Spinal cord (tissue), 10 donors: ENCODE results near the gene RAB3IL1. TPM values are rescaled to one million over a fixed set of nuclear protein-coding genes. Genes with fewer than 3 reads are reported as not detected.

Source experiments
- DNase-seq, 6 donors: peaks; one replicate each; pipeline versions ENCODE4 v3.0.0 to v3.0.0-alpha.2; 2013 to 2015; ENCODE audit warnings: low spot score in 6 of 6, low read depth in 4 of 6
- H3K27ac ChIP-seq: one replicate; pipeline ENCODE4 v1.5.1; 2013; ENCODE audit warnings: low read depth, low read length, control low read depth
- H3K27me3 ChIP-seq: one replicate; pipeline ENCODE4 v1.6.1; 2013; ENCODE audit warnings: low read length; ENCODE audit not compliant: control insufficient read depth, insufficient read depth
- H3K36me3 ChIP-seq: one replicate; pipeline ENCODE4 v1.6.1; 2013; ENCODE audit warnings: low read length; ENCODE audit not compliant: control insufficient read depth, insufficient read depth
- H3K4me1 ChIP-seq: one replicate; pipeline ENCODE4 v1.6.1; 2013; ENCODE audit warnings: low read length; ENCODE audit not compliant: control insufficient read depth, insufficient read depth
- H3K4me3 ChIP-seq: one replicate; pipeline ENCODE4 v1.5.1; 2013; ENCODE audit warnings: low read depth, low read length, control low read depth
- H3K9me3 ChIP-seq: one replicate; pipeline ENCODE4 v1.6.1; 2013; ENCODE audit warnings: low read length; ENCODE audit not compliant: control insufficient read depth, insufficient read depth
- WGBS: methylation state at CpG from one replicate; pipeline ENCODE4 v1.1.5; 2013; ENCODE audit warnings: missing lambda C conversion rate; ENCODE audit not compliant: insufficient coverage; 5-methylcytosine and 5-hydroxymethylcytosine counted together
- polyA plus RNA-seq, 2 donors: library from polyadenylated mRNA; unstranded; fragments of 120-200 nt; gene quantifications; one replicate each; pipeline ENCODE4 v1.2.1, GENCODE V29; 2013; ENCODE audit not compliant: insufficient read length in 2 of 2
- total RNA-seq, 2 donors: library from RNA; depleted of rRNA in 1 of 2; stranded (reverse); fragments of 120-200 nt in 1 of 2; fragments of >200 nt in 1 of 2; gene quantifications; one replicate each; pipeline versions ENCODE4 v1.2.3 to v1.2.4, GENCODE V29; 2013 to 2014
- donor health status: healthy.

The RAB3IL1 gene
- total and polyA plus RNA-seq, 4 donors: 12.8 to 47.7 (median 22.5) TPM

DNA sequence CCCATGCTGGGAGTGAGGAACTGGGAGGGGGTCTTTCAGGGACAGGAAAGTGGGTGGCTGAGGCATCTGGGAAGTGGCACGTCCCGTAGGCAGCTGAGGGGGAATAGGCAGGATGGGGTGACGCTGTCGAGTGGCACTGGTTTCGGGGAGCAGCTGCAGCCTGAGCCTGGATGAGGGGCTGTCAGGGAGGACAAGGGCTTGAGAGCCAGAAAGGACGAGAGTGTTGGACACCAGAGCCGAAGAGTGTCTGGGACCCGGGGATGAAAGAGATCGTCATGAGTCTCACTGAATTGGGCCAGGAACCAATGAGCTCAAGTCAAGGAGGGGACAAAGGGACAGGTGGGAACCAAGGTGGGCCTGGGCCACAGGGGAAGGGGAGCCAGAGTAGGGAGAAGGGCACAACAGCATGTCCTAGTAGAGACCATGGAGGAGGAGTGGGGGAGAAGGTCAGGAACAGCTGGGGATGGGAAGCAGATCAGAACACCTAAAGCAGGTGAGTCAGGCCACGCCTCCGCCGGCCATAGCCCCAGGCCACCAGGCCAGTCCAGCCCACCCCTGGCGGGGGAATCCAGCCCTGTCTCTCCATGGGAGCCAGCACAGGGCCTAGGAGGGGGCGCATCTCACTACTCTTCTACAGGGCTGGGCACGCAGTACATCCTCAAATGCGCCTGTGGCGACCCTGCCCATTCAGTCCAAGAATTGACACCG, 4.2 kb downstream of the RAB3IL1 start:
- no peak overlapping the region for H3K4me3 ChIP-seq
- DNase-seq: peak in 1 of 6 donors; percentile 1
- peaks cover 5% of the 10 kb centered on the region for H3K27me3 ChIP-seq
- H3K4me1 ChIP-seq: peaks cover 58% of the 10 kb centered on the region
- peak overlapping the region; percentile 15 for H3K27ac ChIP-seq
- peaks cover 4% of the 10 kb centered on the region for H3K36me3 ChIP-seq
- H3K9me3 ChIP-seq: no peaks in the 10 kb centered on the region
- WGBS: 78% methylated on average over 18 of the region's 18 CpGs

DNA sequence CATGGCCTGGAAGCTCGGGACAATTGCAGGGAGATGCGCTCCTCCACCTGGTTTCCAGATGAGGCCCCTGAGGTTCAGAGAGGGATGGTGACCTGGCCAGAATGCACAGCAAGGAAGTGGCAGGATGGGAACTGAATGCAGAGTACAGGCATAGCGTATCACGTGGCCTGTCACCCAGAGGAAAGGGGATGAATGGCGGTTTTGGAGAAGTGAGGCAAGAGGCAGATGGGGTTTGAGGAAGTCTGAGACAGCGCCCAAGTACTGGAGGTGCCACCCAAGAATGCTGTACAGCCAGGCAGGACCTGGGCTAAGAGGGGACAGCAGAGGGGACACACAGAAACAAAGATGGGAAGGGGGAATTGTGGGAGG, 4.9 kb downstream of the RAB3IL1 start:
- peak in 1 of 6 donors; percentile 13 for DNase-seq
- Histone ChIP-seq H3K4me1 (peaks cover 51% of the 10 kb centered on the region), H3K36me3 (peaks cover 10% of the 10 kb centered on the region), H3K4me3 (no peak overlapping the region), H3K9me3 (no peaks in the 10 kb centered on the region), H3K27me3 (no peaks in the 10 kb centered on the region), H3K27ac (no peak overlapping the region)
- 84% methylated on average over 6 of the region's 6 CpGs for WGBS

DNA sequence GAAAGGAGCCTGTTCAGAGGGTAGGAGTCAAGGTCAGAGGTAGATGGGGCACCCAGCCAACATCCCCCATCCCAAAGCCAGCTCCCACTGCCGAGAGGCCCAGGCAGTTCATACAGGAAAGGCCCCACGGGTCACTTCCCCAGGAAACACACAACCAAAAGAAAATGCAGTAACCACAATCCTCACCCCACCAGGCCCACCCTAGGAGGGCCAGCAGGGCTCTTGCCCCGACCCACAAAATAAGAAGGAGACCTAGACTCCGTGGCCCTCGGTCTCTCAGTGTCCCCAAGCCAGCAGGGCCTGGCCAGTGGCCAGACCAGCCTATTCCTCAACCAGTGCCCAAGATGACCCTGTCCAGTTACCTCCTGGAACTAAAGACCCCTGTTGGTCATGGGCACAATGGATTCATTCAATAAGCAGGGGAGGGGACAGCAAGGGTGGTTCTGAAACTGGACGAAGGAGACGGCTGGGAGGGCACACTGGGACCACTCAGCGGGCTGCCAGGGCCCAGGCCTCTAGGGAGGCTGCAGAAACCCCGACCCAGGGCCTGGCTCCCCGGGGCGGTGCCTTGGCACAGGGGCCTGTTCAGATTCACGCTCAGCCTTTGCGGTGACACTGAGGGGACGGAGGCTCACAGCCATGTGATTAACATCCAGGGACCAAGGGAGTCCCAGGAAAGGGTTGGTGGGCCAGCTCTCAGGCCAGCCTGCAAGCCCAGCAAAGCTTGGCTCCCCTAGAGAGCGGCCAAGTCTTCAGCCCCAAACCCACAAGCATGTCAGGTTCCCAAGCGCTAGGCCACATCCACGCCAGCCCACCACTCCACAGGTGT, 5.5 kb downstream of the RAB3IL1 start:
- Histone ChIP-seq H3K27me3 (no peaks in the 10 kb centered on the region), H3K36me3 (peaks cover 16% of the 10 kb centered on the region), H3K4me1 (peaks cover 50% of the 10 kb centered on the region), H3K27ac (peak overlapping the region; percentile 47), H3K4me3 (no peak overlapping the region), H3K9me3 (no peaks in the 10 kb centered on the region)
- DNase-seq: peak in 1 of 6 donors; percentile 7
- WGBS: 69% methylated on average over 16 of the region's 17 CpGs

DNA sequence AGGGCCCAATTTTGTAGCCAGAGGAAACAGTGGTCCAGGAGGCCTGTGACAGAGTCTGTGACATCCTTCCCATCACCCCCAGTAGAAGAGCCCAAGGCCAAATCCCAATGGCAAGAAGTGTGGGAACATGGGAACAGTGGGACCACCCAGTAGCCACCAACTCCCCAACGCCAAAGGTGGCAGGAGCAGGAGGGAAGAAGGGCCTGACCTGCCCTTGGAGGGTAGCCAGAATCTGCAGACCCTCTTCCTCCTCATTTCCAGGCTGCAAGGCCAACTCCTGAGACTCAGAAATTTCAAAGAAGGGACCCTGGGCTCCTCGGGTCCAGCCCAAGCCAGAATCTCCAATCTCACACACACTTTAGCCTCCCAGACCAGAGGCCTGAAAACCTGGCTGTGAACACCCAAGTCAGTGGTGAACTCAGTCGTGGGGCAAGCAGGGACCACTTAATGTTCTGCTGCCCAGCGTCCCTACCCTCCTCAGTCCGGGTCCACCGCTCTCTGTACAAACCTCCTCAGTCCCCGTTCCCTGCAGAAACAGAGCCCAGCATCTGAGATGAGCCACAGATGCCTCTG, 6.2 kb downstream of the RAB3IL1 start:
- H3K4me1 ChIP-seq: peaks cover 43% of the 10 kb centered on the region
- H3K4me3 ChIP-seq: no peak overlapping the region
- peak overlapping the region; percentile 47 for H3K27ac ChIP-seq
- H3K27me3 ChIP-seq: no peaks in the 10 kb centered on the region
- WGBS: 68% methylated on average over 5 of the region's 7 CpGs
- no peaks in the 10 kb centered on the region for H3K9me3 ChIP-seq
- H3K36me3 ChIP-seq: peaks cover 23% of the 10 kb centered on the region
- DNase-seq: no peak

DNA sequence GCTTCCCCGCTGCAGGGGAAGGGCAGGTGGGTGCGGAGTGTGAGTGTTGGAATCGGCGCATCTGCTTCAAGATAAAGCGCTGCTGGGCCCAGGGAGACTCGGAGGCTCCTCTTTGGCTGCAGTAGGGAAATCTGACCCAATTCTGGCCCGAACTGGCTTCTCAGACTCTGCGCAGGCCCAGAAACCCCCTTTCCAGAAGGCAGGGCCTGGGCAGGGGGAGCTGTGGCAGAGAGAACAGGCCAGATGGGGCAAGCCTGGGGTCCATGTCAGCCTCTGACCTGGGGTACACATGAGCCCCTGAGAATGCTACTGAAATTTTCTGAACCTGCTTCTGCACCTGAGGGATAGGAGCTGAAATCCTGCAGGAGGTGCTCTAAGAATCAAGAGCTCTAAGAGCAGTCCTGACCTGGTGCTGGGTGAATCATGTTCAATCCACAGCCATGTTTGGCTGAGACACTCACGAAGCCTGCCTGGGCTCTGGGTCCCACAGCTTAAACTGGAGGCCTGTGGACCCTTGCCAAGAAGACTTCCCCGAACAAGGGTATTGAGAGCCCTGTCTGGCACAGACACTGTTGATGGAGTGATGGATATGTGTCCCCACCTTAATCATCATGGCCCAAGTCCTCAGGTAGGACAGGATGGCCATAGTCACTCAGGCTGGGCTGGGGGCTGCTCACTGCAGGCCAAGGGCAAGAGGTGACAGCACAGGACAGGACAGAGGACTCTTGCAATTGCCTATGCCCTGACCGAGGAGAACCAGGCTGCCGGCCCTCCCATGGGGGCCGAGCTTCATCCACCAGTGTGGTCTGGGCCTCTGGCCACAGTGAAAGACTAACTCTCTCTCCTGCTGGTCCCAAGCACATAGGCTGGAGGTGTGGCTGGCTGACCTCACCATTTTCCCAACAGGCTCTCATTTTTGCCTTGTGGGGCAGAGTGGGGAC, 6.9 kb downstream of the RAB3IL1 start:
- Histone ChIP-seq H3K27me3 (no peaks in the 10 kb centered on the region), H3K4me3 (no peak overlapping the region), H3K27ac (peak overlapping the region; percentile 47), H3K36me3 (peaks cover 31% of the 10 kb centered on the region), H3K4me1 (peaks cover 43% of the 10 kb centered on the region), H3K9me3 (no peaks in the 10 kb centered on the region)
- 85% methylated on average over 12 of the region's 13 CpGs for WGBS
- no peak for DNase-seq

DNA sequence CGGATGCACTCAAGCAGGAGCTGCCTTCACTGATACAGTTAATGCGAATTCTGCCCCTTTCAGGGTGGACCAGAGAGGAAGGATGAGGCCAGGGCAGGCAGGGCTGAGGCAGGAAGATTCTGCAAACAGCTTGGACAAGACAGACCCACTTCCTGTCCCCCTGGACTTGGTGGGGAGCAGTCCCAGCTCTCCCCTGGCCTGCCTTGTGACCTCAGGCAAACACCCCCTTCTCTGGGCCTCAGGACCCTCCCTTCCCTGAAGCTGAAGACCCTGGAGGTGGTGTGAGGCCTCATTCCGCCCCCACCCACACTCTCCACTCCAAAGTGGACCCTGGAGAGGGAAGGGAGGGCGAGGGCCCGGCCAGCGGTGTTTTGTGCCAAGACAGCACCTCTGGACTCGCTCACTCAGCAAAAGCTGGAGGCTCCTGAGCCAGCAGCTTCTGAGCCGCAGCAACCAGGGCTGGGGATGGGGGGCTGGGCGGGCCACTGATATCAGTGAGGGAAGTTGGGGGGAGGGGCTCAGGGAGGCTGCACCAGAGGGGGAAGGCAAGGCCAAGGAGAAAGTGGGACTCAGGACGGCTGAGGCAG, 8.5 kb downstream of the RAB3IL1 start:
- no peaks in the 10 kb centered on the region for H3K27me3 ChIP-seq
- peaks cover 43% of the 10 kb centered on the region for H3K4me1 ChIP-seq
- DNase-seq: peak in 2 of 6 donors; percentile 51 to 76
- WGBS: 47% methylated on average over 10 of the region's 10 CpGs
- H3K9me3 ChIP-seq: no peaks in the 10 kb centered on the region
- H3K27ac ChIP-seq: peak overlapping the region; percentile 1
- H3K36me3 ChIP-seq: peaks cover 46% of the 10 kb centered on the region
- H3K4me3 ChIP-seq: no peak overlapping the region

DNA sequence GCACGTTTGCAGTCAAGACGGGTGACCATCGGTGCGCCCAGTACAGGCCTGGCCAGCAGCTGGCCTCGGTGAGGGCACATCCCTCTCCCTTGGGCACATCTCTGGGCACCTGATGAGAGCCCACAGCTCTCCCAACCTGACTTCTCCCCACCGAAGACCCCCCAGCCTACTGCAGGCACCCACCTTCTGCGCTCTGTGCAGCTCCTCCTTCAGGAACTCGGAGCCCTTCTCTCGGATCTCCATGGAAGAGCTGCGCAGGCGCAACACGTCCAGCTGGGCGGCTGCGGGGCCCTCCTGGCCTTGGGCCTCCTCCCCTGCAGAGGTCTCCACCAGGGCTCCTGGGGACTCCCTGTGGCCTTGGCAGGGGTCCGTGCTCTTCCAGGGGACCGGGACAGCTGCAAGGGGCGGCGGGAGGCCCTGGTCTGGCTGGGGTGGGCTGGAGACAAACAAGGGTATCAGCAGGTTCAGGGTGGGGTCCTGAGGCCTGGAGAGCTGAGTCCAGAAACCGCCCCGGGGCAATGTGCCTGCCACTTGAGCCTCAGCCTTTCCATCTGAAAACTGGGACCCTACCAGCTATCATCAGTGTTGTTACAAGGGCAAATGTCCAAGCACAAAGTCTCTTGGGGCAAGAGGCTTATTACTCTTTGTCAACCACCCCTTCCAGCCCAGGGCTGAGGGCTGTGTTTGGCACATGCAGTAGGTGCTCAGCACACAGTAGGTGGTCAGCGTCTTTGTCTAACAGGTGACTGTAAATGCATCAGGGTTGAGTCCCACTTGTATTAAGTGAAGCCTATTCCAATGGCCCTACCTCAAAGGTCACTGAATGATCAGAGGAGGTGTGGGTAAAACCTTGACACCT, 9.3 kb downstream of the RAB3IL1 start:
- peaks cover 44% of the 10 kb centered on the region for H3K36me3 ChIP-seq
- peaks cover 39% of the 10 kb centered on the region for H3K4me1 ChIP-seq
- whole genome bisulfite sequencing: 84% methylated on average over 20 of the region's 21 CpGs
- DNase-seq: no peak
- H3K27ac ChIP-seq: peak overlapping the region; percentile 1
- H3K27me3 ChIP-seq: no peaks in the 10 kb centered on the region
- H3K9me3 ChIP-seq: no peaks in the 10 kb centered on the region
- no peak overlapping the region for H3K4me3 ChIP-seq

DNA sequence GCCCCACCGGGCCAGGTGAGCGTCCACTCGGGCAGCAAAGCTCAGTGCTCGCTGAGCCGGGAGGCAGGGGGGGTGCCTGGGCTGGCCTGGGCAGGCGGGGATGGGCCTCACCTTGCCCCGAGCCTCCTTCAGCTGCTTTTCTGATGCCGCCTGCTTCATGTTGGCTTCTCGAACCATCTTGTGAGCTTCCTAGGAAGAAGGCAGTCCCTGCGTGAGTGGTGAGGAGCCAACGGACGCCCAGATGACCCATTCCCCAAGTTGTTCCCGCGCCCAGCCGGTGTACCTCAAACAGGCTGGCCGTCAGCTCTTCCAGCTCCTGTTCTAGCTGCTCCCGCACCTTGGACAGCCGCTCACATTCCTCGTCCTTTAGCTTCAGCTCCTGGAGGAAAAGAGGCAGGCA, 10.1 kb downstream of the RAB3IL1 start:
- H3K27ac ChIP-seq: no peak overlapping the region
- no peak overlapping the region for H3K4me3 ChIP-seq
- peaks cover 52% of the 10 kb centered on the region for H3K36me3 ChIP-seq
- H3K4me1 ChIP-seq: peaks cover 34% of the 10 kb centered on the region
- no peak for DNase-seq
- no peaks in the 10 kb centered on the region for H3K9me3 ChIP-seq
- WGBS: 87% methylated on average over 18 of the region's 19 CpGs
- H3K27me3 ChIP-seq: no peaks in the 10 kb centered on the region
